Esophagus squamous epithelium (tissue), 4 donors: Measurements from ENCODE around the gene HEPACAM.

ENCODE experiments used
- CTCF ChIP-seq, 6 experiments: fragments of 450-650 bp in 4 of 6; fragments of 200-600 bp in 2 of 6; sonication (generic) in 2 of 6; IDR thresholded peaks; one replicate each; pipeline ENCODE4 v1.5.1; 2016 to 2019; ENCODE audit warnings: antibody characterized with exemption in 6 of 6, mild to moderate bottlenecking in 4 of 6, moderate library complexity in 4 of 6
- POLR2A ChIP-seq, 4 donors: fragments of 450-650 bp; IDR thresholded peaks; one replicate each; pipeline ENCODE4 v1.6.1; 2017; ENCODE audit warnings: antibody characterized with exemption in 4 of 4, mild to moderate bottlenecking in 4 of 4, moderate library complexity in 3 of 4

- TF ChIP-seq CTCF (IDR thresholded peaks at IDR 0.05), result no peak
- no peak for TF ChIP-seq POLR2A (IDR thresholded peaks at IDR 0.05)
These were observed 41.0 kb downstream of the HEPACAM start for GRCh38 chr11:124894606-124895430.
